Suppressor macrophage treated with lipopolysaccharide for 4 hours (primary cell): ENCODE results near the gene PRKAR1B.

ENCODE experiments used
- DNase-seq: peaks from one replicate; pipeline ENCODE4 v3.0.0-alpha.2; 2020

PRKAR1B gene

GRCh38 chr7:601036-601594 is 126.0 kb downstream of the PRKAR1B start:
- no peak for DNase-seq

GRCh38 chr7:600149-601035 is 126.7 kb downstream of the PRKAR1B start:
- no peak for DNase-seq

GRCh38 chr7:598899-599298 is 128.2 kb downstream of the PRKAR1B start:
- DNase-seq, result no peak

GRCh38 chr7:597348-598178 is 129.5 kb downstream of the PRKAR1B start:
- DNase-seq, result no peak

- DNase-seq, result no peak
These were observed 130.3 kb downstream of the PRKAR1B start for GRCh38 chr7:596819-597182.

- no peak for DNase-seq
These were observed 130.8 kb downstream of the PRKAR1B start for GRCh38 chr7:596071-596818.

GRCh38 chr7:595621-596010 is 131.5 kb downstream of the PRKAR1B start:
- no peak for DNase-seq

GRCh38 chr7:594920-595620 is 132.0 kb downstream of the PRKAR1B start:
- no peak for DNase-seq

GRCh38 chr7:594212-594913 is 132.7 kb downstream of the PRKAR1B start:
- DNase-seq, result no peak

- DNase-seq, result peak; percentile 77
These were observed 133.6 kb downstream of the PRKAR1B start for GRCh38 chr7:593324-594115.

- no peak for DNase-seq
These were observed 135.0 kb downstream of the PRKAR1B start for GRCh38 chr7:591856-592628.

GRCh38 chr7:590731-591551 is 136.1 kb downstream of the PRKAR1B start:
- DNase-seq, result no peak

- no peak for DNase-seq
These were observed 137.1 kb downstream of the PRKAR1B start for GRCh38 chr7:589781-590575.

GRCh38 chr7:587767-588166 is 139.3 kb downstream of the PRKAR1B start:
- no peak for DNase-seq

- no peak for DNase-seq
These were observed 140.6 kb downstream of the PRKAR1B start for GRCh38 chr7:586494-586893.

- no peak for DNase-seq
These were observed 141.2 kb downstream of the PRKAR1B start for GRCh38 chr7:585873-586272.

GRCh38 chr7:585229-585711 is 141.8 kb downstream of the PRKAR1B start:
- DNase-seq, result no peak

- no peak for DNase-seq
These were observed 142.3 kb downstream of the PRKAR1B start for GRCh38 chr7:584820-585219.
